IPS-18a (cell line): ENCODE results near the gene MAT2B.

Source experiments
- H3K27ac ChIP-seq: one replicate; pipeline ENCODE4 v1.5.1; 2013; ENCODE audit warnings: low read length
- H3K27me3 ChIP-seq: one replicate; pipeline ENCODE4 v1.6.1; 2013; ENCODE audit warnings: mild to moderate bottlenecking, low read length; ENCODE audit not compliant: control insufficient read depth, insufficient read depth
- H3K36me3 ChIP-seq: one replicate; pipeline ENCODE4 v1.6.1; 2013; ENCODE audit warnings: low read depth, low read length; ENCODE audit not compliant: control insufficient read depth
- H3K4me1 ChIP-seq: one replicate; pipeline ENCODE4 v1.6.1; 2013; ENCODE audit warnings: low read depth, low read length; ENCODE audit not compliant: control insufficient read depth
- H3K4me3 ChIP-seq: one replicate; pipeline ENCODE4 v1.5.1; 2013; ENCODE audit warnings: low read length
- H3K9ac ChIP-seq: one replicate; pipeline ENCODE4 v1.6.1; 2013; ENCODE audit warnings: mild to moderate bottlenecking, low read length, moderate library complexity
- H3K9me3 ChIP-seq: one replicate; pipeline ENCODE4 v1.6.1; 2013; ENCODE audit warnings: low read depth, low read length; ENCODE audit not compliant: control insufficient read depth

Gene MAT2B

GRCh38 chr5:163505049-163505367 lies 411 bp upstream of the MAT2B start:
- Histone ChIP-seq H3K27ac (peak overlapping the region; percentile 91), H3K27me3 (no peaks in the 10 kb centered on the region), H3K9me3 (no peaks in the 10 kb centered on the region), H3K36me3 (no peaks in the 10 kb centered on the region), H3K9ac (peak overlapping the region; percentile 96), H3K4me3 (peak overlapping the region; percentile 85), H3K4me1 (peaks cover 27% of the 10 kb centered on the region)

- peak overlapping the region; percentile 96 for H3K9ac ChIP-seq
- no peaks in the 10 kb centered on the region for H3K27me3 ChIP-seq
- no peak overlapping the region for H3K27ac ChIP-seq
- H3K4me1 ChIP-seq, result peaks cover 27% of the 10 kb centered on the region
- no peaks in the 10 kb centered on the region for H3K36me3 ChIP-seq
- H3K4me3 ChIP-seq, result peak overlapping the region; percentile 85
- H3K9me3 ChIP-seq, result no peaks in the 10 kb centered on the region
These were observed 657 bp downstream of the MAT2B start for GRCh38 chr5:163506095-163506457.

- H3K9ac ChIP-seq, result peak overlapping the region; percentile 96
- H3K4me1 ChIP-seq, result peaks cover 27% of the 10 kb centered on the region
- H3K27me3 ChIP-seq, result no peaks in the 10 kb centered on the region
- peaks cover 1% of the 10 kb centered on the region for H3K36me3 ChIP-seq
- H3K27ac ChIP-seq, result no peak overlapping the region
- no peaks in the 10 kb centered on the region for H3K9me3 ChIP-seq
- H3K4me3 ChIP-seq, result peak overlapping the region; percentile 85
These were observed 1.3 kb downstream of the MAT2B start for GRCh38 chr5:163506726-163507125.

GRCh38 chr5:163508753-163509152 lies 3.3 kb downstream of the MAT2B start:
- peaks cover 21% of the 10 kb centered on the region for H3K4me1 ChIP-seq
- no peak overlapping the region for H3K9ac ChIP-seq
- peaks cover 21% of the 10 kb centered on the region for H3K36me3 ChIP-seq
- no peak overlapping the region for H3K4me3 ChIP-seq
- no peaks in the 10 kb centered on the region for H3K27me3 ChIP-seq
- H3K27ac ChIP-seq, result no peak overlapping the region
- no peaks in the 10 kb centered on the region for H3K9me3 ChIP-seq

- Histone ChIP-seq H3K4me1 (peaks cover 21% of the 10 kb centered on the region), H3K36me3 (peaks cover 28% of the 10 kb centered on the region), H3K9me3 (no peaks in the 10 kb centered on the region), H3K9ac (no peak overlapping the region), H3K4me3 (peak overlapping the region; percentile 21), H3K27ac (peak overlapping the region; percentile 54), H3K27me3 (no peaks in the 10 kb centered on the region)
These were observed 4.0 kb downstream of the MAT2B start for GRCh38 chr5:163509291-163509951.

- no peak overlapping the region for H3K9ac ChIP-seq
- no peaks in the 10 kb centered on the region for H3K27me3 ChIP-seq
- H3K4me1 ChIP-seq, result peaks cover 12% of the 10 kb centered on the region
- H3K27ac ChIP-seq, result no peak overlapping the region
- no peaks in the 10 kb centered on the region for H3K9me3 ChIP-seq
- H3K36me3 ChIP-seq, result peaks cover 58% of the 10 kb centered on the region
- no peak overlapping the region for H3K4me3 ChIP-seq
These were observed 7.1 kb downstream of the MAT2B start for GRCh38 chr5:163512526-163512925.

- Histone ChIP-seq H3K27me3 (no peaks in the 10 kb centered on the region), H3K27ac (no peak overlapping the region), H3K4me3 (no peak overlapping the region), H3K9ac (no peak overlapping the region), H3K9me3 (no peaks in the 10 kb centered on the region), H3K4me1 (no peaks in the 10 kb centered on the region), H3K36me3 (peaks cover 12% of the 10 kb centered on the region)
These were observed 19.7 kb downstream of the MAT2B start for GRCh38 chr5:163525096-163525495.

GRCh38 chr5:163529698-163530097 lies 24.3 kb downstream of the MAT2B start:
- H3K9ac ChIP-seq, result no peak overlapping the region
- no peak overlapping the region for H3K4me3 ChIP-seq
- no peak overlapping the region for H3K27ac ChIP-seq
- no peaks in the 10 kb centered on the region for H3K9me3 ChIP-seq
- no peaks in the 10 kb centered on the region for H3K27me3 ChIP-seq
- H3K4me1 ChIP-seq, result peaks cover 23% of the 10 kb centered on the region
- no peaks in the 10 kb centered on the region for H3K36me3 ChIP-seq

- no peaks in the 10 kb centered on the region for H3K36me3 ChIP-seq
- no peak overlapping the region for H3K9ac ChIP-seq
- H3K27me3 ChIP-seq, result no peaks in the 10 kb centered on the region
These were observed 25.9 kb downstream of the MAT2B start for GRCh38 chr5:163531272-163531671.

GRCh38 chr5:163532171-163533084 lies 27.0 kb downstream of the MAT2B start:
- peak overlapping the region; percentile 21 for H3K9ac ChIP-seq
- H3K27ac ChIP-seq, result no peak overlapping the region
- no peaks in the 10 kb centered on the region for H3K36me3 ChIP-seq
- H3K27me3 ChIP-seq, result no peaks in the 10 kb centered on the region
- H3K9me3 ChIP-seq, result no peaks in the 10 kb centered on the region
- H3K4me3 ChIP-seq, result no peak overlapping the region
- peaks cover 31% of the 10 kb centered on the region for H3K4me1 ChIP-seq

More at GRCh38 chr5:163531272-163531671, 25.9 kb downstream of the MAT2B start:
- Histone ChIP-seq H3K4me3 (no peak overlapping the region), H3K4me1 (peaks cover 31% of the 10 kb centered on the region), H3K9me3 (no peaks in the 10 kb centered on the region), H3K27ac (no peak overlapping the region)

GRCh38 chr5:163533223-163533622 lies 27.8 kb downstream of the MAT2B start:
- Histone ChIP-seq H3K9me3 (no peaks in the 10 kb centered on the region), H3K36me3 (no peaks in the 10 kb centered on the region), H3K9ac (peak overlapping the region; percentile 21), H3K4me3 (no peak overlapping the region), H3K4me1 (peaks cover 31% of the 10 kb centered on the region), H3K27ac (no peak overlapping the region), H3K27me3 (no peaks in the 10 kb centered on the region)
